Measurements from ENCODE around the gene ETV5. TPM values are rescaled to one million over a fixed set of nuclear protein-coding genes. Genes with fewer than 3 reads are reported as not detected.

The ETV5 gene
- total RNA-seq, 4 donors from 2014 or later, result 1.7 to 6.7 (median 5.0) TPM

DNA sequence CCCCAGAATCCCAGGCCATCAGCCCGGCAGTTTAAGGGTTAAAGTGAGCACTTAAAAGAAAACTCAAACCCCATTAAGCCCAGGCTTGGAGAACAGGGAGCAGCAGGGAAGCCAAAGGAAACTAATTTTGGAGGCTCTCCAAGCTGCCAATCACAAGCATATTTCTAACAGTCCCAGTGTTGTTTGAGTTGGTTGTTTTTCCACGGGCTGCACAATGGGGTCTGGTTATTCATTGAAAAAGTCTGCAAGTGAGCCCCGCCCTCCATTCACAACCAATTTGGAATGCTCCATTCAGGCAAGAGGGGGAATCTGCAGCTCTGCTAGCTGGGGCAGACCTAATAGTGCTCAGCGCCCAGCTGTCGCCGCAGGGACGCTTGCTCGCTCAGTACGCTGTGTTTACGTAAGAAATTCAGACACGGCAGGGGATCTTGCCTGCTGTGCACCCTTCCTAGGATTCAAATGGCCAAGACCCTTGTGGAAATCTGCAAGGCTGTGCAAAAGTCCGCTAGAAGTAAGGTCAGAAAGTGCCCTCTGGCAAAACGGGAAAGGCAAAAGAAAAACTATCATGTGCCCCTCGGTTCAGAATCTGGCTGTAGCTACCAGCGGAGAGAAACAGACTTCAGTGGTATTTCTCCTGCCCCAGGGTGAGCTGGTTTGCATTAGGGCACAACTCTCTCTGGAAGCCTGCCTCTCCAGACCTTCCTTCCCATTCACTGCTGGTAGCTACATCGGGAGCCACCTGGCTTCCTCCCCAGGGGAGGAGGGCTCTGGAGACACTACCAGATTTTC is 11.0 kb downstream of the ETV5 start:
- H3K36me3 ChIP-seq, result no peaks in the 10 kb centered on the region
- H3K9me3 ChIP-seq, result no peaks in the 10 kb centered on the region
- intact Hi-C loops (cut with DNase I), result no loop called here
- peak overlapping the region in 2 of 4 donors; percentile 12 to 29 for H3K27ac ChIP-seq
- DNase-seq, result no peak
- peaks cover 9 to 47% (median 21%) of the 10 kb centered on the region in 3 donors for H3K4me1 ChIP-seq
- no peaks in the 10 kb centered on the region for H3K27me3 ChIP-seq
- 5 to 10% methylated on average over 12 to 16 of the region's 16 CpGs for WGBS, 2 donors
- H3K4me3 ChIP-seq, result peak overlapping the region; percentile 6 to 61 (median 30)
- TF ChIP-seq CTCF (IDR thresholded peaks at IDR 0.05) (no peak), POLR2A (IDR thresholded peaks at IDR 0.05) (no peak)

DNA sequence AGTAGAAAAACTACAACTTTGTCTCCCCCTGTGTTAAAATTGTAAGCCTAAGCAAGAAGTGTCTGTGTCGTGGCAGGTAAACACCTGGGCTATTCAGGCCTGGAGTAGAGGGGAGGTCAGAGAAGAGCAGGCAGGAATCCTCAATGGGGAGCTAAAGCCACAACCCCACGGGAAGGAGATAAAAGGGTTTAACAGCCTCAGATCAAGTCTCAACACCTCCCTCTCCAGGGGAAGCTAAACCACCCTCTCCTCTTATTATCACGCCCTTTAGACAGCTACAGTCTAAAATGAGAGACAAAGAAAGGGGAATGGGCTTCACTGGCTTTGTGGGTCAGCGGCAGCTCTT is 11.6 kb downstream of the ETV5 start:
- Histone ChIP-seq H3K27ac (no peak overlapping the region), H3K4me1 (peaks cover 9 to 41% (median 20%) of the 10 kb centered on the region in 3 donors)
- no peak for DNase-seq

GRCh38 chr3:186096290-186096689 is 12.6 kb downstream of the ETV5 start:
- 66 to 74% methylated on average over 2 of the region's 2 CpGs for WGBS, 2 donors
- no peaks in the 10 kb centered on the region for H3K27me3 ChIP-seq
- peaks cover 9 to 39% (median 20%) of the 10 kb centered on the region in 3 donors for H3K4me1 ChIP-seq
- H3K9me3 ChIP-seq, result no peaks in the 10 kb centered on the region
- no peaks in the 10 kb centered on the region for H3K36me3 ChIP-seq
- H3K4me3 ChIP-seq, result no peak overlapping the region
- no peak for TF ChIP-seq CTCF (IDR thresholded peaks at IDR 0.05)
- no peak for TF ChIP-seq POLR2A (IDR thresholded peaks at IDR 0.05)
- intact Hi-C loops (cut with DNase I), result no loop called here
- H3K27ac ChIP-seq, result peak overlapping the region in 1 of 4 donors; percentile 18
- DNase-seq, result no peak

More for the DNA sequence above, 11.6 kb downstream of the ETV5 start:
- Histone ChIP-seq H3K36me3 (no peaks in the 10 kb centered on the region), H3K4me3 (peak overlapping the region in 3 of 4 donors; percentile 25 to 61 (median 36)), H3K9me3 (no peaks in the 10 kb centered on the region), H3K27me3 (no peaks in the 10 kb centered on the region)
- intact Hi-C loops (cut with DNase I), result no loop called here
- TF ChIP-seq CTCF (IDR thresholded peaks at IDR 0.05) (no peak), POLR2A (IDR thresholded peaks at IDR 0.05) (no peak)
- 17 to 20% methylated on average over 4 of the region's 4 CpGs for WGBS, 2 donors

DNA sequence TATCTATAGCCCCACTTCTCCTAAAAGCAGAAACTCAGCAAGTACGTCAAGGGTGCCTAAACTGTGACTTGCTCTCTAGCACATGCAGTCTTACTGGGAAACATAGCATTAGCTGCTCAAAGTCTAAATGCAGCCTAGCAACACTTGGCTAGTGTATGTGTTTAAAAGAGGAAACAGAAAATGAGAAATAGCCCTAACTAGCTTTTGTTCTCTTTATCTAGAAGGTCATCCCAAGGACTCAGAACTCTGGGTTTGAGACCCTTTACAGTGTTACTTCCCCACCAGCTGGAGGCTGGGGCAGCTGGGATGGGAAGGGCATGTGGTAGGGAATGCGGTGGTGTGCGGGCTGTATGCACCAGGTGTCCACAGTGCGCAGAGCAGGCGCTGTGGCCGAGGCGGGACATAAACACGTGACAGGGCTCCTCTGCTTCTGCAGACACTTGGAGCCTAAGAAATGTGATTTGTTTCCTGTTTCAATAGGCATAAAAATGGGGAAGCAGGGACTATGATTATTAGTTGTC is 13.3 kb downstream of the ETV5 start:
- WGBS, 2 donors, result 78% methylated on average over 5 to 8 of the region's 8 CpGs
- no peak overlapping the region for H3K4me3 ChIP-seq
- no peaks in the 10 kb centered on the region for H3K9me3 ChIP-seq
- no peaks in the 10 kb centered on the region for H3K36me3 ChIP-seq
- H3K27ac ChIP-seq, result peak overlapping the region in 2 of 4 donors; percentile 24 to 30
- intact Hi-C loops (cut with DNase I), result no loop called here
- TF ChIP-seq CTCF (IDR thresholded peaks at IDR 0.05), result no peak
- TF ChIP-seq POLR2A (IDR thresholded peaks at IDR 0.05), result no peak
- DNase-seq, result no peak
- peaks cover 9 to 39% (median 20%) of the 10 kb centered on the region in 3 donors for H3K4me1 ChIP-seq
- no peaks in the 10 kb centered on the region for H3K27me3 ChIP-seq

DNA sequence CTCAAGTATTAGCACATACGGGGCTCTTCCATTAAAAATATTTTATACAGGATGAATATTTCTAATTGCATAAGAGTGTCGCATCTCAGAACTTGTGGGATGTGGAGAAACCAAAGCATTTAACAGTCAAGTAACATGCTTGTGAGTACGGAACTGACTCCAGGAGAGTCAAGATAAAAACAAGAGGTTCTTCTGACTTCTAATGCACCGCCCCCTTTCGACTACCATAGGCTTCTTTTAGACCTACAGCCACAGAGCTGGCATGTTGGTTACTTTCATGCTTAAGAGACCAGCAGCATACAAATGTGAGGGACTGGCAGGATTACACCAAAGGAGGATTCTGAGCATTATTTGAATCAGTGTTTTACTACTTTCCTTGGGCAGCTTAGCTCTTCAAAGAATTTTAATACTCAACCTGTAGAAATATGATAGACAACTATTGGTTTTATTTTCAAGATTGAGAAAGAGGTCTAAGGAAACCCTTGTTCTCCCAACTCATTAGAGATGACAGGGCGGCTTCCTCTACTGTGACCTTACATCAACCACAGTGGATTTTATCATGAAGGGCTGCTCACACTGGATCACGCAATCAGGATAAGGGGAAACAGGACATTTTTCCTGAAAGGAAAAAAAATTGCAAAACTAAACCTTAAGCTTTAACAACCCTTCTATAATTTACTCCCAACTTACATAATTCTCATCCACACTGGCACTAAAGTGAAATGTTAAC is 14.0 kb downstream of the ETV5 start:
- intact Hi-C loops (cut with DNase I), result no loop called here

More for the DNA sequence above, 14.0 kb downstream of the ETV5 start:
- DNase-seq, result no peak
- peaks cover 9 to 39% (median 20%) of the 10 kb centered on the region in 3 donors for H3K4me1 ChIP-seq
- H3K9me3 ChIP-seq, result no peaks in the 10 kb centered on the region
- H3K4me3 ChIP-seq, result no peak overlapping the region
- H3K27ac ChIP-seq, result peak overlapping the region in 2 of 4 donors; percentile 30 to 46
- WGBS, 2 donors, result 81 to 88% methylated on average over 7 of the region's 7 CpGs
- no peaks in the 10 kb centered on the region for H3K36me3 ChIP-seq
- no peaks in the 10 kb centered on the region for H3K27me3 ChIP-seq
- TF ChIP-seq CTCF (IDR thresholded peaks at IDR 0.05) (no peak), POLR2A (IDR thresholded peaks at IDR 0.05) (no peak)

Data from esophagus squamous epithelium (tissue), 5 donors.